22Rv1 (cell line): ENCODE results near the gene SNX24.

Experiments
- ZFX ChIP-seq: fragments of 450-650 bp; IDR thresholded peaks from 2 replicates; pipeline ENCODE4 v1.6.1; 2017; ENCODE audit warnings: antibody characterized with exemption, borderline replicate concordance
- TF ChIP-seq, protein P1 (sequence below): fragments of 450-650 bp; IDR thresholded peaks from 2 replicates; pipeline ENCODE4 v1.5.1; 2017; ENCODE audit warnings: mild to moderate bottlenecking

DNA sequence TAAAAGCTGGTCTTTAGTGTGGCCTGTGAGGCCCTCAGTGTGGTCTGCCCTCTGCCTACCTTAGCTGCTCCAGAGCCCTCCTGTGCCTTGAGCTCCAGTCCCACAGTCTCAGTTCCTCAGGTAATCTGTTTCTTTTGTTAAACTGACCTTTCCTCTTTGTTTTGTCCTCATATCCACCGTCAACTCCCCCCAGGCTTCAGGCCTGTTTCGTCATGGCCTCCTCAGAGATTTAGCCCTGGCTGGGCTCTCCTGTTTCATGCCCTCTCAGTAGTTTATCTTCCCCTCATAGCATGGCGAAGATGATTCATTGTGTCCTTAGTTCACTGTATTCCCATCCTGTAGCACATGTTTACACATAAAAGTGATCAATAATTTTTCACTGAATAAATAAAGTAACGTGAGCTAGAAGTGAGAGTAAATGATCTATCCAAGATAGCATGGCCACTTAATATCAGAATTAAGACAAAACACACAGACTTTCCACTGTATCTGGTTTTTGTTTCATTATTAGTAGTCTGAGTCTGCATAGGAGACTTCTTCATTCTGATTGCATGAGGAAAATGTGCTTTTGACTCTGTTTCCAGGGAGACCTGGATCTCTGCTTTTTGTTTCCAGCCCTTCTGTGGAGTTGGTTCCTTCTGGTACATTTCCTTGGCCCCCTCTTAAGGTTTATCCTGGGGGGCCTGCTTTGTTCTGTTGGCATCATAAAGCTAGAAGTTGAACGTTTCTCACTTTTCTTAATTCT is 70.5 kb downstream of the SNX24 start:
- TF ChIP-seq, protein P1, sequence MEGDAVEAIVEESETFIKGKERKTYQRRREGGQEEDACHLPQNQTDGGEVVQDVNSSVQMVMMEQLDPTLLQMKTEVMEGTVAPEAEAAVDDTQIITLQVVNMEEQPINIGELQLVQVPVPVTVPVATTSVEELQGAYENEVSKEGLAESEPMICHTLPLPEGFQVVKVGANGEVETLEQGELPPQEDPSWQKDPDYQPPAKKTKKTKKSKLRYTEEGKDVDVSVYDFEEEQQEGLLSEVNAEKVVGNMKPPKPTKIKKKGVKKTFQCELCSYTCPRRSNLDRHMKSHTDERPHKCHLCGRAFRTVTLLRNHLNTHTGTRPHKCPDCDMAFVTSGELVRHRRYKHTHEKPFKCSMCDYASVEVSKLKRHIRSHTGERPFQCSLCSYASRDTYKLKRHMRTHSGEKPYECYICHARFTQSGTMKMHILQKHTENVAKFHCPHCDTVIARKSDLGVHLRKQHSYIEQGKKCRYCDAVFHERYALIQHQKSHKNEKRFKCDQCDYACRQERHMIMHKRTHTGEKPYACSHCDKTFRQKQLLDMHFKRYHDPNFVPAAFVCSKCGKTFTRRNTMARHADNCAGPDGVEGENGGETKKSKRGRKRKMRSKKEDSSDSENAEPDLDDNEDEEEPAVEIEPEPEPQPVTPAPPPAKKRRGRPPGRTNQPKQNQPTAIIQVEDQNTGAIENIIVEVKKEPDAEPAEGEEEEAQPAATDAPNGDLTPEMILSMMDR, result no peak
- no peak for TF ChIP-seq ZFX
